ENCODE data around the gene SEMA5B.

Gene SEMA5B

GRCh38 chr3:122992133-122992532 is 35.4 kb downstream of the SEMA5B start:
- no peak for DNase-seq

GRCh38 chr3:122991236-122991985 is 36.2 kb downstream of the SEMA5B start:
- DNase-seq: no peak

GRCh38 chr3:122989856-122990575 is 37.5 kb downstream of the SEMA5B start:
- no peak for DNase-seq

GRCh38 chr3:122988508-122988907 is 39.1 kb downstream of the SEMA5B start:
- DNase-seq: no peak

GRCh38 chr3:122987736-122988319 is 39.7 kb downstream of the SEMA5B start:
- no peak for DNase-seq

GRCh38 chr3:122987231-122987630 is 40.3 kb downstream of the SEMA5B start:
- no peak for DNase-seq

- DNase-seq: no peak
These were observed 40.8 kb downstream of the SEMA5B start for GRCh38 chr3:122986693-122987179.

- DNase-seq: no peak
These were observed 42.0 kb downstream of the SEMA5B start for GRCh38 chr3:122985539-122985938.

- DNase-seq: no peak
These were observed 42.9 kb downstream of the SEMA5B start for GRCh38 chr3:122984650-122985049.

GRCh38 chr3:122984007-122984406 is 43.6 kb downstream of the SEMA5B start:
- no peak for DNase-seq

GRCh38 chr3:122982216-122983185 is 45.1 kb downstream of the SEMA5B start:
- no peak for DNase-seq

- DNase-seq: no peak
These were observed 48.4 kb downstream of the SEMA5B start for GRCh38 chr3:122979211-122979610.

- no peak for DNase-seq
These were observed 49.0 kb downstream of the SEMA5B start for GRCh38 chr3:122978569-122978968.

- DNase-seq: no peak
These were observed 49.7 kb downstream of the SEMA5B start for GRCh38 chr3:122977746-122978466.

- DNase-seq: peak; percentile 77
These were observed 51.7 kb downstream of the SEMA5B start for GRCh38 chr3:122975924-122976293.

- DNase-seq: peak; percentile 82
These were observed 52.2 kb downstream of the SEMA5B start for GRCh38 chr3:122975163-122975923.

GRCh38 chr3:122974764-122975162 is 52.8 kb downstream of the SEMA5B start:
- peak; percentile 28 for DNase-seq

GRCh38 chr3:122973893-122974615 is 53.5 kb downstream of the SEMA5B start:
- no peak for DNase-seq

- DNase-seq: no peak
These were observed 55.4 kb downstream of the SEMA5B start for GRCh38 chr3:122972141-122972540.

Data from activated CD4-positive, alpha-beta T cell treated with anti-CD3 and anti-CD28 coated beads, Interleukin-2, Interleukin-6, amounts not matched to agents 100 ng/mL and 50 ng/mL, durations not matched to agents 16 hours and 8 hours (primary cell).